Measurements from ENCODE around the gene CYTH3.

The CYTH3 gene

GRCh38 chr7:6273917-6274630 is 1.6 kb upstream of the CYTH3 start:
- H3K4me3 ChIP-seq (ENCODE audit: low read length): no peak overlapping the region
- no peak for TF ChIP-seq CTCF (IDR thresholded peaks at IDR 0.05; ENCODE audit: insufficient read depth, low read depth, low read length, missing control alignments)
- DNase-seq (ENCODE audit: low read depth): no peak

- H3K4me3 ChIP-seq (ENCODE audit: low read length): no peak overlapping the region
- DNase-seq (ENCODE audit: low read depth): no peak
- no peak for TF ChIP-seq CTCF (IDR thresholded peaks at IDR 0.05; ENCODE audit: insufficient read depth, low read depth, low read length, missing control alignments)
These were observed 985 bp upstream of the CYTH3 start for GRCh38 chr7:6273380-6273837.

GRCh38 chr7:6271694-6272440 is 557 bp downstream of the CYTH3 start:
- DNase-seq (ENCODE audit: low read depth): no peak
- no peak for TF ChIP-seq CTCF (IDR thresholded peaks at IDR 0.05; ENCODE audit: insufficient read depth, low read depth, low read length, missing control alignments)

GRCh38 chr7:6271060-6271658 is 1.3 kb downstream of the CYTH3 start:
- peak; percentile 70 for DNase-seq (ENCODE audit: low read depth)
- peak overlapping the region; percentile 76 for H3K4me3 ChIP-seq (ENCODE audit: low read length)
- peak; percentile 62 for TF ChIP-seq CTCF (IDR thresholded peaks at IDR 0.05; ENCODE audit: insufficient read depth, low read depth, low read length, missing control alignments)

More at GRCh38 chr7:6271694-6272440, 557 bp downstream of the CYTH3 start:
- H3K4me3 ChIP-seq (ENCODE audit: low read length): peak overlapping the region; percentile 76

GRCh38 chr7:6269527-6269926 is 2.9 kb downstream of the CYTH3 start:
- DNase-seq (ENCODE audit: low read depth): no peak
- no peak for TF ChIP-seq CTCF (IDR thresholded peaks at IDR 0.05; ENCODE audit: insufficient read depth, low read depth, low read length, missing control alignments)
- H3K4me3 ChIP-seq (ENCODE audit: low read length): no peak overlapping the region

GRCh38 chr7:6268907-6269306 is 3.5 kb downstream of the CYTH3 start:
- no peak overlapping the region for H3K4me3 ChIP-seq (ENCODE audit: low read length)
- no peak for TF ChIP-seq CTCF (IDR thresholded peaks at IDR 0.05; ENCODE audit: insufficient read depth, low read depth, low read length, missing control alignments)
- DNase-seq (ENCODE audit: low read depth): no peak

All from epithelial cell of esophagus (primary cell).